Measurements from ENCODE around the gene CCR3.

GRCh38 chr3:46304739-46305138, 62.5 kb downstream of the CCR3 start:
- TF ChIP-seq, protein P1, sequence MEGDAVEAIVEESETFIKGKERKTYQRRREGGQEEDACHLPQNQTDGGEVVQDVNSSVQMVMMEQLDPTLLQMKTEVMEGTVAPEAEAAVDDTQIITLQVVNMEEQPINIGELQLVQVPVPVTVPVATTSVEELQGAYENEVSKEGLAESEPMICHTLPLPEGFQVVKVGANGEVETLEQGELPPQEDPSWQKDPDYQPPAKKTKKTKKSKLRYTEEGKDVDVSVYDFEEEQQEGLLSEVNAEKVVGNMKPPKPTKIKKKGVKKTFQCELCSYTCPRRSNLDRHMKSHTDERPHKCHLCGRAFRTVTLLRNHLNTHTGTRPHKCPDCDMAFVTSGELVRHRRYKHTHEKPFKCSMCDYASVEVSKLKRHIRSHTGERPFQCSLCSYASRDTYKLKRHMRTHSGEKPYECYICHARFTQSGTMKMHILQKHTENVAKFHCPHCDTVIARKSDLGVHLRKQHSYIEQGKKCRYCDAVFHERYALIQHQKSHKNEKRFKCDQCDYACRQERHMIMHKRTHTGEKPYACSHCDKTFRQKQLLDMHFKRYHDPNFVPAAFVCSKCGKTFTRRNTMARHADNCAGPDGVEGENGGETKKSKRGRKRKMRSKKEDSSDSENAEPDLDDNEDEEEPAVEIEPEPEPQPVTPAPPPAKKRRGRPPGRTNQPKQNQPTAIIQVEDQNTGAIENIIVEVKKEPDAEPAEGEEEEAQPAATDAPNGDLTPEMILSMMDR (IDR thresholded peaks at IDR 0.05 in 8 of 11, conservative IDR thresholded peaks at IDR 0.05 in 3 of 11), result no peak
- TF ChIP-seq POLR2A (IDR thresholded peaks at IDR 0.05), result no peak

All from spleen (tissue), 7 donors.